ENCODE data around the gene SERPIND1.

DNA sequence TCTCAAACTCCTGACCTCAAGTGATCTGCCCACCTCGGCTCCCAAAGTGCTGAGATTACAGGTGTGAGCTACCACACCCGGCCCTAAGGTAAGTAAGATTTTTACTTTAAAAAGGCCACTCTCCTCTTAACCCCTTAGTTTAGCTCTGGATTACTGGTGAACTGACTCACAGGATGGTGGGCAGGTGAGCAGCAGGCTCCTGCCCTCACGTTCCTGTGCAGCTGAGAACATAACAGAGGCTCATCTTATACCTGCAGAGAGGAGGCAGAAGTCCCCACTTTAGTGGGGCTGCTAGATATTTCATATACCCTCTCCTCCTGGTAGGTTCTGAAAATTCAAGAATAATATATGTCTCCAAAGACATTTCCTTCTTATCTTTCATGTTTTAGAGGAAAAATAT, 17.1 kb upstream of the SERPIND1 start:
- TF ChIP-seq, protein P1, sequence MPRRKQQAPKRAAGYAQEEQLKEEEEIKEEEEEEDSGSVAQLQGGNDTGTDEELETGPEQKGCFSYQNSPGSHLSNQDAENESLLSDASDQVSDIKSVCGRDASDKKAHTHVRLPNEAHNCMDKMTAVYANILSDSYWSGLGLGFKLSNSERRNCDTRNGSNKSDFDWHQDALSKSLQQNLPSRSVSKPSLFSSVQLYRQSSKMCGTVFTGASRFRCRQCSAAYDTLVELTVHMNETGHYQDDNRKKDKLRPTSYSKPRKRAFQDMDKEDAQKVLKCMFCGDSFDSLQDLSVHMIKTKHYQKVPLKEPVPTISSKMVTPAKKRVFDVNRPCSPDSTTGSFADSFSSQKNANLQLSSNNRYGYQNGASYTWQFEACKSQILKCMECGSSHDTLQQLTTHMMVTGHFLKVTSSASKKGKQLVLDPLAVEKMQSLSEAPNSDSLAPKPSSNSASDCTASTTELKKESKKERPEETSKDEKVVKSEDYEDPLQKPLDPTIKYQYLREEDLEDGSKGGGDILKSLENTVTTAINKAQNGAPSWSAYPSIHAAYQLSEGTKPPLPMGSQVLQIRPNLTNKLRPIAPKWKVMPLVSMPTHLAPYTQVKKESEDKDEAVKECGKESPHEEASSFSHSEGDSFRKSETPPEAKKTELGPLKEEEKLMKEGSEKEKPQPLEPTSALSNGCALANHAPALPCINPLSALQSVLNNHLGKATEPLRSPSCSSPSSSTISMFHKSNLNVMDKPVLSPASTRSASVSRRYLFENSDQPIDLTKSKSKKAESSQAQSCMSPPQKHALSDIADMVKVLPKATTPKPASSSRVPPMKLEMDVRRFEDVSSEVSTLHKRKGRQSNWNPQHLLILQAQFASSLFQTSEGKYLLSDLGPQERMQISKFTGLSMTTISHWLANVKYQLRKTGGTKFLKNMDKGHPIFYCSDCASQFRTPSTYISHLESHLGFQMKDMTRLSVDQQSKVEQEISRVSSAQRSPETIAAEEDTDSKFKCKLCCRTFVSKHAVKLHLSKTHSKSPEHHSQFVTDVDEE (CRISPR knock-in tag; IDR thresholded peaks at IDR 0.05), result no peak
- no peak for TF ChIP-seq ARNTL (CRISPR knock-in tag; IDR thresholded peaks at IDR 0.05; ENCODE audit: borderline replicate concordance, low read depth)
- TF ChIP-seq POU6F1 (CRISPR knock-in tag; IDR thresholded peaks at IDR 0.05; ENCODE audit: borderline replicate concordance, low read depth), result no peak
- TF ChIP-seq ZFP30 (CRISPR knock-in tag; IDR thresholded peaks at IDR 0.05), result no peak
- TF ChIP-seq, protein P2, sequence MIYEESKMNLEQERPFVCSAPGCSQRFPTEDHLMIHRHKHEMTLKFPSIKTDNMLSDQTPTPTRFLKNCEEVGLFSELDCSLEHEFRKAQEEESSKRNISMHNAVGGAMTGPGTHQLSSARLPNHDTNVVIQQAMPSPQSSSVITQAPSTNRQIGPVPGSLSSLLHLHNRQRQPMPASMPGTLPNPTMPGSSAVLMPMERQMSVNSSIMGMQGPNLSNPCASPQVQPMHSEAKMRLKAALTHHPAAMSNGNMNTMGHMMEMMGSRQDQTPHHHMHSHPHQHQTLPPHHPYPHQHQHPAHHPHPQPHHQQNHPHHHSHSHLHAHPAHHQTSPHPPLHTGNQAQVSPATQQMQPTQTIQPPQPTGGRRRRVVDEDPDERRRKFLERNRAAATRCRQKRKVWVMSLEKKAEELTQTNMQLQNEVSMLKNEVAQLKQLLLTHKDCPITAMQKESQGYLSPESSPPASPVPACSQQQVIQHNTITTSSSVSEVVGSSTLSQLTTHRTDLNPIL (CRISPR knock-in tag; IDR thresholded peaks at IDR 0.05; ENCODE audit: low read depth), result no peak
- TF ChIP-seq ZNF565 (CRISPR knock-in tag; conservative IDR thresholded peaks at IDR 0.05; ENCODE audit: low read depth), result no peak
- no peak for TF ChIP-seq TOX (CRISPR knock-in tag; IDR thresholded peaks at IDR 0.05; ENCODE audit: borderline replicate concordance)
- no peak for TF ChIP-seq RARB (CRISPR knock-in tag; IDR thresholded peaks at IDR 0.05)
- no peak for TF ChIP-seq ZFP3 (CRISPR knock-in tag; IDR thresholded peaks at IDR 0.05)
